K562 (cell line): ENCODE measurements around the gene PKDREJ. TPM values are rescaled to one million over a fixed set of nuclear protein-coding genes. Genes with fewer than 3 reads are reported as not detected.

Experiments
- ATAC-seq: fragments of 200-7000 bp; cut with Tn5 transposase; 3 replicates; pipeline ENCODE4 v1.9.1; 2020; ENCODE audit warnings: moderate library complexity
- BruUV-seq: library from RNA; stranded (reverse); fragments of 400-500 nt; replicated peaks from 2 replicates; lab custom pipeline; 2021; lab: Mats Ljungman, UMichigan
- CTCF ChIA-PET: fragments of 300-600 bp; formaldehyde crosslinking; extraction: SDS; loops from one replicate; lab custom pipeline; 2021; ENCODE audit warnings: low intra/inter-chr PET ratio; lab: Yijun Ruan, JAX
- POLR2A ChIA-PET: fragments of 300-600, 350-650 bp; sonication (Branson Sonifier 250); formaldehyde crosslinking; extraction: SDS; loops from one replicate; lab custom pipeline; 2021; ENCODE audit warnings: antibody characterized with exemption, inconsistent platforms; lab: Yijun Ruan, JAX
- DNase-seq, 4 experiments: peaks; one replicate each; pipeline versions ENCODE4 v3.0.0 to v3.0.0-alpha.2; 2011 to 2018; ENCODE audit warnings: low spot score in 3 of 4, mixed read lengths in 3 of 4; ENCODE audit errors: extremely low read depth in 1 of 4
- FAIRE-seq: peaks from 2 replicates; lab custom pipeline; 2011; peaks lifted over from hg19 to GRCh38; lab: Jason Lieb, UNC
- H2AFZ ChIP-seq: 2 replicates; pipeline ENCODE4 v1.6.0; 2011; ENCODE audit warnings: low read depth, low read length, control low read depth, inconsistent platforms
- H3K27ac ChIP-seq: fragments of 200-600 bp; 3 replicates; pipeline ENCODE4 v1.8.0; 2011; ENCODE audit warnings: low read depth, mild to moderate bottlenecking, control low read depth, inconsistent platforms, low read length, moderate library complexity, mixed read lengths; ENCODE audit errors: extremely low read depth
- H3K27me3 ChIP-seq, 2 experiments: fragments of 300-600 bp in 1 of 2; 2 replicates in 1 of 2; 3 replicates in 1 of 2; pipeline versions ENCODE4 v1.6.0 to v1.8.0; 2011; ENCODE audit warnings: inconsistent platforms in 2 of 2, low read length in 2 of 2, mild to moderate bottlenecking in 1 of 2, mixed read lengths in 1 of 2, moderate library complexity in 1 of 2; ENCODE audit not compliant: control insufficient read depth in 2 of 2, insufficient read depth in 2 of 2
- H3K36me3 ChIP-seq: fragments of 300-600 bp; 3 replicates; pipeline ENCODE4 v1.8.0; 2011; ENCODE audit warnings: mild to moderate bottlenecking, low read length, inconsistent platforms; ENCODE audit not compliant: control insufficient read depth, insufficient read depth
- H3K4me1 ChIP-seq, 2 experiments: fragments of 200-600 bp in 1 of 2; replicated peaks in 1 of 2; 2 replicates in 1 of 2; 3 replicates in 1 of 2; pipeline versions ENCODE4 v1.5.1 to v1.8.0; 2011; ENCODE audit warnings: inconsistent platforms in 2 of 2, low read length in 2 of 2, mild to moderate bottlenecking in 1 of 2, mixed read lengths in 1 of 2, moderate library complexity in 1 of 2; ENCODE audit not compliant: control insufficient read depth in 2 of 2, insufficient read depth in 2 of 2
- H3K4me2 ChIP-seq: 2 replicates; pipeline ENCODE4 v1.6.1; 2011; ENCODE audit warnings: low read length, control low read depth, inconsistent platforms, mixed read lengths; ENCODE audit not compliant: insufficient read depth
- H3K4me3 ChIP-seq: fragments of 200-600 bp; sonication (generic), shearing (Covaris generic); 2 replicates; pipeline ENCODE4 v1.5.1; 2016; ENCODE audit warnings: control low read depth, inconsistent platforms
- H3K79me2 ChIP-seq: fragments of 200-600 bp; 3 replicates; pipeline ENCODE4 v1.8.0; 2011; ENCODE audit warnings: low read length, inconsistent platforms; ENCODE audit not compliant: control insufficient read depth, insufficient read depth
- H3K9ac ChIP-seq, 2 experiments: 2 replicates each; pipeline versions ENCODE4 v1.6.0 to v1.6.1; 2011; ENCODE audit warnings: low read depth in 2 of 2, low read length in 2 of 2, control low read depth in 1 of 2, inconsistent platforms in 1 of 2, mild to moderate bottlenecking in 1 of 2, mixed read lengths in 1 of 2; ENCODE audit not compliant: insufficient read depth in 1 of 2
- H3K9me1 ChIP-seq: one replicate; pipeline ENCODE4 v1.6.0; 2011; ENCODE audit warnings: inconsistent platforms, mild to moderate bottlenecking, low read length, moderate library complexity; ENCODE audit not compliant: control insufficient read depth, insufficient read depth
- H3K9me3 ChIP-seq: replicated peaks from 2 replicates; pipeline ENCODE4 v1.5.1; 2011; ENCODE audit warnings: low read depth, low read length, inconsistent platforms; ENCODE audit not compliant: control insufficient read depth, insufficient read depth
- H4K20me1 ChIP-seq: replicated peaks from 2 replicates; pipeline ENCODE4 v1.6.1; 2011; ENCODE audit warnings: low read length, inconsistent platforms, mixed read lengths; ENCODE audit not compliant: control insufficient read depth, insufficient read depth
- FUS ChIP-seq: fragments of 200-400 bp; formaldehyde crosslinking; optimal IDR thresholded peaks from 2 replicates; pipeline ENCODE3; 2017; ENCODE audit warnings: low read depth, low read length
- NFE2L1 ChIP-seq: fragments of 450-650 bp; IDR thresholded peaks from 2 replicates; pipeline ENCODE4 v1.6.1; 2016; ENCODE audit warnings: missing genetic modification characterization, low read depth, mild to moderate bottlenecking, missing compliant biosample characterization, moderate library complexity, borderline replicate concordance
- RAD21 ChIP-seq, 2 experiments: fragments of 250-450 bp in 1 of 2; fragments of 450-650 bp in 1 of 2; sonication (Bioruptor Pico) in 1 of 2; formaldehyde crosslinking in 1 of 2; IDR thresholded peaks in 1 of 2; conservative IDR thresholded peaks in 1 of 2; 2 replicates each; pipeline versions ENCODE4 v1.4.0 to v1.8.0; 2020 to 2022; ENCODE audit warnings: mild to moderate bottlenecking in 2 of 2, moderate library complexity in 1 of 2
- TRIM24 ChIP-seq, 2 experiments: fragments of 450-650 bp; IDR thresholded peaks; 2 replicates each; pipeline ENCODE4 v1.6.1; 2016
- U2AF2 ChIP-seq: fragments of 200-400 bp; formaldehyde crosslinking; optimal IDR thresholded peaks from 2 replicates; pipeline ENCODE3; 2017; ENCODE audit warnings: low read depth, mild to moderate bottlenecking, low read length
- ZBTB17 ChIP-seq: fragments of 450-650 bp; formaldehyde crosslinking; IDR thresholded peaks from 2 replicates; pipeline ENCODE4 v1.4.0; 2020; ENCODE audit warnings: mild to moderate bottlenecking
- WGBS: fragments of 100-300 bp; shearing (Covaris generic); methylation state at CpG from one replicate; pipeline ENCODE4 v1.1.6; 2016; ENCODE audit warnings: low coverage, mixed read lengths; ENCODE audit not compliant: insufficient coverage; ENCODE audit errors: missing lambda C conversion rate; 5-methylcytosine and 5-hydroxymethylcytosine counted together
- in situ Hi-C: fragments of 300-500 bp; cut with MboI; formaldehyde crosslinking; loops from 4 replicates; pipeline ENCODE4 v1.15.0; 2018; ENCODE audit warnings: inconsistent platforms, mixed read lengths
- intact Hi-C: fragments of 100-400 bp; cut with micrococcal nuclease; formaldehyde crosslinking; loops from 2 replicates; pipeline ENCODE4 v1.14.2; 2022
- polyA plus RNA-seq, 8 experiments: library from polyadenylated mRNA; depleted of rRNA in 4 of 8; stranded (reverse) in 5 of 8; unstranded in 3 of 8; fragments of >200 nt; fragmentation: Nextera tagmentation in 2 of 8; fragmentation: Illumina TruSeq in 1 of 8; extraction: Ambion mirVana in 2 of 8; extraction: Trizol in 1 of 8; gene quantifications; 2 replicates each; pipeline versions ENCODE4 v1.2.1 to v1.2.3, GENCODE V29; 2011 to 2014; ENCODE audit warnings: inconsistent platforms in 1 of 8, missing spikeins in 1 of 8
- total RNA-seq, 7 experiments: library from RNA; depleted of rRNA in 6 of 7; stranded (reverse); fragments of >200 nt in 6 of 7; fragmentation: Illumina TruSeq in 2 of 7; extraction: Trizol in 2 of 7; gene quantifications; 2 replicates each; pipeline versions ENCODE4 v1.2.1 to v1.2.3, GENCODE V29; 2011 to 2021; ENCODE audit warnings: low replicate concordance in 1 of 7

PKDREJ gene
- total and polyA plus RNA-seq, 9 of the 15 experiments (the other 6 are each of a cell fraction or from before 2014, with no cell fraction given), result 0.03 TPM; not detected in 8

DNA sequence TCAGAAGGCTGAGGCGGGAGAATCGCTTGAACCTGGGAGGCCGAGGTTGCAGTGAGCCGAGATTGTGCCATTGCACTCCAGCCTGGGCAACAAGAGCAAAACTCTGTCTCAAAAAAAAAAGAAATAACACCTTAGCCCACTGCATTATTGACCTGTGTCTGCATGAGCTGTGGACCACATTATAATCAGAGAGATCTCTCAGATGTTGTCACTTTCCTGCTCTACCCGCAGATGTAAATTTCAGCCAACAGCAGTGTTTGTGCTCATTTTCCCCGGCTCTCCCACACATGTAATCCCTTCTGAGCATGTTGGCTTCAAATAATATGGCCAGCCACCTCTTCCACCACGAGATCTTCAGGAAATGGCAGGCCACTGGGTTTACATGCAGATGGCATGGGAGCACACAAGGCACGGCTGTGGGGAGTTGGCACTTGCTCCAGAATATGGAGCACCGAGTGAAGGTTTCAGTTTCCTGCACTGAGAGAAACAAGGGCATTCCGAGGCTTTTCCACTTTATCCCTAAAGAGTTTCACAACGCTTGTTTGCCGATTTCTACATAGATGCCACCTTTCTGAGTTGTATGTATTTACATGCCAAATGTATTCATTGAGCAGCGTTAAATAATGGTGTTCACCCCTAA, 32.8 kb downstream of the PKDREJ start:
- POLR2A ChIA-PET, result interaction anchor here (0.6 kb wide), 1 partner anchor 293 kb away, joined by 3 read pairs; no protein-coding TSS in a partner anchor
- no TSS peak for BruUV-seq
- H3K27me3 ChIP-seq, result no peaks in the 10 kb centered on the region
- no peaks in the 10 kb centered on the region for H3K36me3 ChIP-seq
- DNase-seq, result no peak
- no peaks in the 10 kb centered on the region for H3K9me3 ChIP-seq
- H3K4me2 ChIP-seq, result no peak overlapping the region
- no peak overlapping the region for H3K27ac ChIP-seq
- no peak overlapping the region for H3K9ac ChIP-seq
- ATAC-seq, result no peak
- H3K9me1 ChIP-seq, result no peaks in the 10 kb centered on the region
- intact Hi-C loops, result no loop called here
- no peak for FAIRE-seq
- WGBS, result 66% methylated on average over 13 of the region's 13 CpGs
- no peak overlapping the region for H2AFZ ChIP-seq
- no peaks in the 10 kb centered on the region for H4K20me1 ChIP-seq
- no peak for TF ChIP-seq NFE2L1 (tag)
- TF ChIP-seq, all 486 proteins: peak for 0
- H3K4me1 ChIP-seq, result peaks cover 9 to 13% of the 10 kb centered on the region in 2 experiments; a peak in 4 of 5 replicates
- in situ Hi-C loops, result no loop called here
- no peak overlapping the region for H3K4me3 ChIP-seq
- no peaks in the 10 kb centered on the region for H3K79me2 ChIP-seq
- CTCF ChIA-PET, result no interaction called here

GRCh38 chr22:46229701-46230100, 33.4 kb downstream of the PKDREJ start:
- Histone ChIP-seq H3K4me1 (peaks cover 6 to 12% of the 10 kb centered on the region in 2 experiments; a peak in 4 of 5 replicates), H2AFZ (no peak overlapping the region), H3K27ac (no peak overlapping the region), H3K27me3 (no peaks in the 10 kb centered on the region), H4K20me1 (no peaks in the 10 kb centered on the region), H3K79me2 (no peaks in the 10 kb centered on the region), H3K9me3 (no peaks in the 10 kb centered on the region), H3K4me3 (no peak overlapping the region), H3K36me3 (no peaks in the 10 kb centered on the region), H3K9me1 (no peaks in the 10 kb centered on the region), H3K4me2 (no peak overlapping the region), H3K9ac (no peak overlapping the region)
- DNase-seq, result no peak
- in situ Hi-C loops (no loop called here), intact Hi-C loops (no loop called here)
- ChIA-PET CTCF (no interaction called here), POLR2A (interaction anchor here (0.6 kb wide), 1 partner anchor 293 kb away, joined by 3 read pairs; no protein-coding TSS in a partner anchor)
- ATAC-seq, result no peak
- no TSS peak for BruUV-seq
- WGBS, result 79% methylated on average over 8 of the region's 8 CpGs
- no peak for FAIRE-seq
- TF ChIP-seq RAD21 (CRISPR knock-in tag; conservative IDR thresholded peaks at IDR 0.05 in 1 of 2, IDR thresholded peaks at IDR 0.05 in 1 of 2) (no peak), U2AF2 (no peak), ZBTB17 (CRISPR knock-in tag) (no peak), TRIM24 (IDR thresholded peaks at IDR 0.05) (no peak), FUS (no peak)
